ENCODE data around the gene SGMS1.

DNA sequence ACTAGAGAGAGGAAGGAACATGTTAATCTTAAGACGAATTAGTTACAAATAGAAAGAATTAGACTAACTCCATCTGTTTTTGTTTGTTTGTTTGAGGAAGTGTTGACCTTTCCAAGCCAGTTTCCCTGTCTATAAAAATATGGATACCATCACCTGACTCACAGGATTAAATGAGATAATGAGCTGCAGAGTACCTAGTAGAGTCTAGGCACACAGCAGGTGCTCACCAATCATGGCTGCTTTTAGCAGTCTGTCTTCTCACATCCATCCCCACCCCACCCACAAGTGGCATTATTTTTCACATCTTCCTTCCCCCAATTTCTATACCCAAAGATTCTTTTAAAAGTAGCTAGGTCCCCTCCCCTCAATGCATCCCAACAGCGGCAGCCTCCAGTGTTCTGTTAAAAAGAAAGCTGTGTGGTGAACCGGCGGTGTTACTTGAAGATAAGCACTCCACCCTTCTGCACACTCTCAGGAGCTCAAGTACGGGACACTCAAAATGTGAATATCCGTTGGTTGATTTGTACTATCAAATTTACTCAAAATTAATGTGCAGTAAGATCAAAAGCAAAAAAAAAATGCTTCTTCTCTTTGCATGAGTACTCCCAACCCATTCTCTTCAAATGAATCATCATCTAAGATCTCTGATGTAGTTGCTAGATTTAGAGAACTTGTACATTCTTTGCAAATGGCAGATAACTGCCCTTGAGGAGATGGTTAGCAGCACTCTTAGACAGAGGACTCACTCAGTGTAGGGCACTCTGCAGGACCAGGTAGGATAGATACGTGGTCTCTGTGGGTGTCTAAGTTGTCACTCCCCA lies 227.1 kb downstream of the SGMS1 start:
- TF ChIP-seq, protein P1, sequence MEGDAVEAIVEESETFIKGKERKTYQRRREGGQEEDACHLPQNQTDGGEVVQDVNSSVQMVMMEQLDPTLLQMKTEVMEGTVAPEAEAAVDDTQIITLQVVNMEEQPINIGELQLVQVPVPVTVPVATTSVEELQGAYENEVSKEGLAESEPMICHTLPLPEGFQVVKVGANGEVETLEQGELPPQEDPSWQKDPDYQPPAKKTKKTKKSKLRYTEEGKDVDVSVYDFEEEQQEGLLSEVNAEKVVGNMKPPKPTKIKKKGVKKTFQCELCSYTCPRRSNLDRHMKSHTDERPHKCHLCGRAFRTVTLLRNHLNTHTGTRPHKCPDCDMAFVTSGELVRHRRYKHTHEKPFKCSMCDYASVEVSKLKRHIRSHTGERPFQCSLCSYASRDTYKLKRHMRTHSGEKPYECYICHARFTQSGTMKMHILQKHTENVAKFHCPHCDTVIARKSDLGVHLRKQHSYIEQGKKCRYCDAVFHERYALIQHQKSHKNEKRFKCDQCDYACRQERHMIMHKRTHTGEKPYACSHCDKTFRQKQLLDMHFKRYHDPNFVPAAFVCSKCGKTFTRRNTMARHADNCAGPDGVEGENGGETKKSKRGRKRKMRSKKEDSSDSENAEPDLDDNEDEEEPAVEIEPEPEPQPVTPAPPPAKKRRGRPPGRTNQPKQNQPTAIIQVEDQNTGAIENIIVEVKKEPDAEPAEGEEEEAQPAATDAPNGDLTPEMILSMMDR (IDR thresholded peaks at IDR 0.05) = no peak
- no peak for TF ChIP-seq POLR2A (IDR thresholded peaks at IDR 0.05)

All from heart left ventricle (tissue), 13 donors.